NB4 (cell line): ENCODE measurements around the gene BID.

Source experiments
- CTCF ChIP-seq: IDR thresholded peaks from one replicate; pipeline ENCODE4 v1.5.1; 2012; ENCODE audit warnings: low read depth, low read length
- POLR2A ChIP-seq: IDR thresholded peaks from 2 replicates; pipeline ENCODE4 v1.6.1; 2011; ENCODE audit warnings: mild to moderate bottlenecking; ENCODE audit not compliant: insufficient read length; ENCODE audit errors: extremely low read depth

GRCh38 chr22:17792854-17793434 lies 18.7 kb upstream of the BID start:
- TF ChIP-seq POLR2A (no peak), CTCF (no peak)
